A549 (cell line): ENCODE measurements around the gene PDCD6IP.

Experiments used
- JUN ChIP-seq, 2 experiments: fragments of >200 bp; sonication (Bioruptor Twin); formaldehyde crosslinking; IDR thresholded peaks; 2 replicates in 1 of 2; 3 replicates in 1 of 2; pipeline ENCODE4 v1.6.1; 2016 to 2017
- POLR2A ChIP-seq: IDR thresholded peaks from 2 replicates; pipeline ENCODE4 v1.6.1; 2012; ENCODE audit warnings: mild to moderate bottlenecking, low read length

- TF ChIP-seq JUN (IDR thresholded peaks at IDR 0.05) (no peak), POLR2A (no peak)
Observed at GRCh38 chr3:33918126-33918756, 119.8 kb downstream of the PDCD6IP start.
